Measurements from ENCODE around the gene SP110. TPM values are rescaled to one million over a fixed set of nuclear protein-coding genes. Genes with fewer than 3 reads are reported as not detected.

Gene SP110
- total RNA-seq, 1 experiment from 2014 or later, result 0.75 TPM

GRCh38 chr2:230164139-230164538 lies 55.6 kb downstream of the SP110 start:
- H3K9me3 Mint-ChIP-seq (ENCODE audit: unreplicated experiment), result peaks cover 2% of the 10 kb centered on the region
- TF ChIP-seq, protein P1, sequence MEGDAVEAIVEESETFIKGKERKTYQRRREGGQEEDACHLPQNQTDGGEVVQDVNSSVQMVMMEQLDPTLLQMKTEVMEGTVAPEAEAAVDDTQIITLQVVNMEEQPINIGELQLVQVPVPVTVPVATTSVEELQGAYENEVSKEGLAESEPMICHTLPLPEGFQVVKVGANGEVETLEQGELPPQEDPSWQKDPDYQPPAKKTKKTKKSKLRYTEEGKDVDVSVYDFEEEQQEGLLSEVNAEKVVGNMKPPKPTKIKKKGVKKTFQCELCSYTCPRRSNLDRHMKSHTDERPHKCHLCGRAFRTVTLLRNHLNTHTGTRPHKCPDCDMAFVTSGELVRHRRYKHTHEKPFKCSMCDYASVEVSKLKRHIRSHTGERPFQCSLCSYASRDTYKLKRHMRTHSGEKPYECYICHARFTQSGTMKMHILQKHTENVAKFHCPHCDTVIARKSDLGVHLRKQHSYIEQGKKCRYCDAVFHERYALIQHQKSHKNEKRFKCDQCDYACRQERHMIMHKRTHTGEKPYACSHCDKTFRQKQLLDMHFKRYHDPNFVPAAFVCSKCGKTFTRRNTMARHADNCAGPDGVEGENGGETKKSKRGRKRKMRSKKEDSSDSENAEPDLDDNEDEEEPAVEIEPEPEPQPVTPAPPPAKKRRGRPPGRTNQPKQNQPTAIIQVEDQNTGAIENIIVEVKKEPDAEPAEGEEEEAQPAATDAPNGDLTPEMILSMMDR (IDR thresholded peaks at IDR 0.05; ENCODE audit: insufficient read depth in 1 of 2, low read depth in 1 of 2, low read length in 1 of 2, severe bottlenecking in 1 of 2, unreplicated experiment in 1 of 2), result no peak
- intact Hi-C loops (cut with micrococcal nuclease; ENCODE audit: unreplicated experiment), result no loop called here
- Histone ChIP-seq H3K4me3 (ENCODE audit: low read depth, low read length) (no peak overlapping the region), H3K4me1 (no peaks in the 10 kb centered on the region), H3K36me3 (ENCODE audit: control insufficient read depth, insufficient read depth, low read length) (no peaks in the 10 kb centered on the region), H3K27me3 (replicated peaks; ENCODE audit: control insufficient read depth, insufficient read depth, low read length) (no peaks in the 10 kb centered on the region), H3K9me3 (no peaks in the 10 kb centered on the region)
- H3K27me3 Mint-ChIP-seq (ENCODE audit: insufficient read depth, unreplicated experiment), result no peaks in the 10 kb centered on the region
- H3K4me3 Mint-ChIP-seq (ENCODE audit: unreplicated experiment), result no peak overlapping the region
- ChIA-PET POLR2A (no interaction called here), CTCF (no interaction called here)
- H3K4me1 Mint-ChIP-seq (ENCODE audit: low read depth, unreplicated experiment), result no peaks in the 10 kb centered on the region
- DNase-seq, result no peak
- no TSS peak for BruUV-seq (replicated peaks)
- no peaks in the 10 kb centered on the region for H3K36me3 Mint-ChIP-seq (ENCODE audit: insufficient read depth, unreplicated experiment)
- no peak overlapping the region for H3K27ac Mint-ChIP-seq (ENCODE audit: unreplicated experiment)

DNA sequence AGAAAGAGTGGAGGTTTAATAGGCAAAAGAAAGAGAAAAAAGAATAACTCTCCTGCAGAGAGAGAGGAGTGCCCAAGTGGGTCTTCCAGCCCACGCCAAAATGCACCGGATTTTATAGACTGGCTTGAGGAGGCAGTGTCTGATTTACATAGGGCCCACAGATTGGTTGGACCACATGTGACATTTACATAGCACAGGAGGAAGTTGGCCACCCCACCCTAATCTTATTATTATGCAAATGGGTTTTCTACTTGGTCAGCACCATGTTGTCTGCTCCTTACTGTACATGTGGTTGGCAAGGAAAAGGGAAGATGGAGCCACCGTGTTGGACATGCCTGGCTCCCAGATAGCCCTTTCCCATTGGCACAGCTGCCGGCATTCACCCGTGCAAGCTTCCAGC lies 56.8 kb downstream of the SP110 start:
- Histone ChIP-seq H3K36me3 (ENCODE audit: control insufficient read depth, insufficient read depth, low read length) (no peaks in the 10 kb centered on the region), H3K4me1 (no peaks in the 10 kb centered on the region), H3K27me3 (replicated peaks; ENCODE audit: control insufficient read depth, insufficient read depth, low read length) (no peaks in the 10 kb centered on the region), H3K9me3 (no peaks in the 10 kb centered on the region), H3K4me3 (ENCODE audit: low read depth, low read length) (no peak overlapping the region)
- ChIA-PET POLR2A (no interaction called here), CTCF (no interaction called here)
- H3K4me1 Mint-ChIP-seq (ENCODE audit: low read depth, unreplicated experiment), result no peaks in the 10 kb centered on the region
- no peaks in the 10 kb centered on the region for H3K27me3 Mint-ChIP-seq (ENCODE audit: insufficient read depth, unreplicated experiment)
- no peak overlapping the region for H3K4me3 Mint-ChIP-seq (ENCODE audit: unreplicated experiment)
- DNase-seq, result no peak
- H3K27ac Mint-ChIP-seq (ENCODE audit: unreplicated experiment), result no peak overlapping the region
- H3K36me3 Mint-ChIP-seq (ENCODE audit: insufficient read depth, unreplicated experiment), result no peaks in the 10 kb centered on the region
- TF ChIP-seq, protein P1 (IDR thresholded peaks at IDR 0.05; ENCODE audit: insufficient read depth in 1 of 2, low read depth in 1 of 2, low read length in 1 of 2, severe bottlenecking in 1 of 2, unreplicated experiment in 1 of 2), result no peak
- intact Hi-C loops (cut with micrococcal nuclease; ENCODE audit: unreplicated experiment), result no loop called here
- BruUV-seq (replicated peaks), result no TSS peak
- H3K9me3 Mint-ChIP-seq (ENCODE audit: unreplicated experiment), result peaks cover 7% of the 10 kb centered on the region

DNA sequence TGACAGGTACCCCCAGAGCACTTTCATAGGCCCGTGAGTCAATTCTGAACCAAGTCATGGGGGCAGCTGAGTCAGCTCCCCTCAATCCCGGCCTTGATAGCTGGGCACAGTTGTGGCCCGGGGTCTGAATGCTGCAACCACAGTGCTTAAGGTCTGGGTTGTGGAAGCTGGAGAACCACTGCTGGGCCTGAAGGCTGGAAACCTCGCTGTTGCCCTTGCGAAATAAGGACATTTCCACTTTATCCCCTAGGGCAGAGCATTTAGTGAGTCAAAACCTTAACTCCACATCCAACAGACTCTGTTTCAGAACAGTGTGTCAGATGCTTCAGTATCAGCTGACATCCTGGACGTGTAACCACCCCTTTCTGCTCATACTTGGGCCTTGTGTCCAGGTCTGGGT lies 58.6 kb downstream of the SP110 start:
- Histone ChIP-seq H3K9me3 (no peaks in the 10 kb centered on the region), H3K36me3 (ENCODE audit: control insufficient read depth, insufficient read depth, low read length) (no peaks in the 10 kb centered on the region), H3K4me1 (no peaks in the 10 kb centered on the region), H3K27me3 (replicated peaks; ENCODE audit: control insufficient read depth, insufficient read depth, low read length) (no peaks in the 10 kb centered on the region), H3K4me3 (ENCODE audit: low read depth, low read length) (no peak overlapping the region)
- Mint-ChIP-seq H3K36me3 (ENCODE audit: insufficient read depth, unreplicated experiment) (no peaks in the 10 kb centered on the region), H3K4me3 (ENCODE audit: unreplicated experiment) (no peak overlapping the region), H3K27me3 (ENCODE audit: insufficient read depth, unreplicated experiment) (no peaks in the 10 kb centered on the region), H3K27ac (ENCODE audit: unreplicated experiment) (no peak overlapping the region), H3K4me1 (ENCODE audit: low read depth, unreplicated experiment) (no peaks in the 10 kb centered on the region), H3K9me3 (ENCODE audit: unreplicated experiment) (peaks cover 7% of the 10 kb centered on the region)
- ChIA-PET POLR2A (no interaction called here), CTCF (no interaction called here)
- no TSS peak for BruUV-seq (replicated peaks)
- intact Hi-C loops (cut with micrococcal nuclease; ENCODE audit: unreplicated experiment), result no loop called here
- TF ChIP-seq, protein P1 (IDR thresholded peaks at IDR 0.05; ENCODE audit: insufficient read depth in 1 of 2, low read depth in 1 of 2, low read length in 1 of 2, severe bottlenecking in 1 of 2, unreplicated experiment in 1 of 2), result no peak
- no peak for DNase-seq

All from Caco-2 (cell line).